Left colon (tissue), 2 donors: ENCODE results near the gene UTS2R. TPM values are rescaled to one million over a fixed set of nuclear protein-coding genes. Genes with fewer than 3 reads are reported as not detected.

Source experiments
- ATAC-seq: fragments of 200-7000 bp; cut with Tn5 transposase; one replicate; pipeline ENCODE4 v1.9.1; 2020; ENCODE audit warnings: mild to moderate bottlenecking, moderate library complexity
- DNase-seq, 2 donors: peaks; one replicate each; pipeline ENCODE4 v3.0.0-alpha.2; 2020
- intact Hi-C, 2 donors: fragments of 100-400 bp; cut with DNase I in 1 of 2; cut with micrococcal nuclease in 1 of 2; formaldehyde crosslinking; loops; one replicate each; pipeline versions ENCODE4 v1.11.2 to v1.14.0; 2022; cut with DNase I, micrococcal nuclease
- total RNA-seq, 2 donors: library from RNA; stranded (reverse); fragmentation: NEBNext Ultra II Directional; extraction: Animal tissue kit (Norgen Biotek cat#: 25700); gene quantifications; one replicate each; pipeline ENCODE4 v1.2.1, GENCODE V29; 2021
- donor health status: DM: no; HTN: no; CAD: no.
- donor health status: DM: yes; HTN: yes; CAD: no.

The UTS2R gene
- total RNA-seq, 2 donors from 2014 or later = not detected

DNA sequence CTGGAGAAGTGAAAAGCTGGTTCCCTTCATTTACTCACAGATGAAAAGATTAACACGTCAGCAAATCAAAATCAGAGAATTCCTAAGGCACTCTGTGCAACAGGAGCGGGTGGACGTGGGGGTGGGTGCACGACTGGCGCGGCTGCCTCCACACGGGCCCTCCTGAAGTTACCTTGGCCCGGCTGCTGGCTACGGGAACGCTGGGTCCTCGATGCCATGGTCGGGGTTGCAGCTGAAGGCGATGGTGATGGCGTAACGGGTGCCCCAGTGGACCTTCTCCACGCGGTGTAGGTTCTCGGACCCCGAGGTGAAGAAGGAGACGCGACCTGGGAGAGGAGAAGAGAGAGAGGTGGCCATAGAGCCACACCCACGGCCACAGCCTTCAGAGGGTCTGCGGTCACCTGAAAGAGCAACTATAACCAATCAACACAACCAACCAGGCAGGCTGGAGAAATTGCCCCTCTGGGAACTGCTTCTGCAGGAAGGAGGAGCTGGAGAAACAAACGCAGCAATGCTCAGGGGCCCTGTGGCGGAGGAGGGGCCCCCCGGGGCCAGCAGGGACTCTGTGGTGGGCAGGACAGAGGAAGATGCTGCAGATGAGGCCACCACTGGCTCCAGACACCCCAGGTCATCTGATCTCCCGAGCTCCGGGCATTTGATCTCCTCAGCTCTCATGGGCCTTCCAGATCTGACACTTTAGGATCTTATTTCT lies 20.8 kb downstream of the UTS2R start:
- no peak for ATAC-seq
- DNase-seq = no peak
- intact Hi-C loops = no loop called here

DNA sequence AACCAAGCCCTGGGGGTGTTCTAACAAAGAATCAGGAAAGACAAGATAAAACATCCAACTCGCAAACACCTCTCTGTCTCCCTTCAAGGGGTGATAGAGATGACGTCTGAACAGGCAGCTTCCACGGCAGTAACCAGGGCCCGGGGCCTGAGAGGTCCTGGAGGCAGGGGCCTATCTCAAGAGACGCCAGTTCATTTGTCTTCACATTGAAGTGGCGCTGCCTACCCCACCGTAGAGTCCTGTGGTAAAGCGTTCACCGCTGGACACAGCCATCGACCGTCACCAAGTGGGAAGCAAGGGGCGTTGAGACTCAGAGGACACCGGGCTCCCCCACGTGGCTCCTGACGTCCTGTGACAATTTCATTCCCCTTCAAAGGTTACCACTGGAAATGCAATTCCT lies 21.4 kb downstream of the UTS2R start:
- intact Hi-C loops = no loop called here
- DNase-seq = no peak
- ATAC-seq = no peak

DNA sequence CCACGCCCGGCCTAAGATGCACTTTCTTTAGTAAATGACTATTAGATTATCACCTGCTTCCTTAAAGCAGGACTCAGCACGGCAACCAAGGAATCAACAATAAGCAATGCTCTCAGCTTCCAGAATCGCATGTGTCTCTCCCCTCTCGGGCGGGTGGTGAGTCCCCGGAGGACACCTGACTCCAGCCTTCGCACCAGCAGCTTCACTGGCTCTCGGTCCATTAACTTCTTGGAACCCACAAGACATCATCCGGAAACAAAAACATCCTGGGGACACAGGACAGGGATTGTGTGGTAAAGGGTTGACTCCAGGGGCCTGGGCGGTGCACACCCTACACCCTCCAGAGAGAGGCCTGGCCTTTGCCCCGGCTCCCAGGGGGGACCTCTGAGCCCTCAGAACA lies 22.7 kb downstream of the UTS2R start:
- ATAC-seq (no peak), DNase-seq (no peak)
- intact Hi-C loops = no loop called here

DNA sequence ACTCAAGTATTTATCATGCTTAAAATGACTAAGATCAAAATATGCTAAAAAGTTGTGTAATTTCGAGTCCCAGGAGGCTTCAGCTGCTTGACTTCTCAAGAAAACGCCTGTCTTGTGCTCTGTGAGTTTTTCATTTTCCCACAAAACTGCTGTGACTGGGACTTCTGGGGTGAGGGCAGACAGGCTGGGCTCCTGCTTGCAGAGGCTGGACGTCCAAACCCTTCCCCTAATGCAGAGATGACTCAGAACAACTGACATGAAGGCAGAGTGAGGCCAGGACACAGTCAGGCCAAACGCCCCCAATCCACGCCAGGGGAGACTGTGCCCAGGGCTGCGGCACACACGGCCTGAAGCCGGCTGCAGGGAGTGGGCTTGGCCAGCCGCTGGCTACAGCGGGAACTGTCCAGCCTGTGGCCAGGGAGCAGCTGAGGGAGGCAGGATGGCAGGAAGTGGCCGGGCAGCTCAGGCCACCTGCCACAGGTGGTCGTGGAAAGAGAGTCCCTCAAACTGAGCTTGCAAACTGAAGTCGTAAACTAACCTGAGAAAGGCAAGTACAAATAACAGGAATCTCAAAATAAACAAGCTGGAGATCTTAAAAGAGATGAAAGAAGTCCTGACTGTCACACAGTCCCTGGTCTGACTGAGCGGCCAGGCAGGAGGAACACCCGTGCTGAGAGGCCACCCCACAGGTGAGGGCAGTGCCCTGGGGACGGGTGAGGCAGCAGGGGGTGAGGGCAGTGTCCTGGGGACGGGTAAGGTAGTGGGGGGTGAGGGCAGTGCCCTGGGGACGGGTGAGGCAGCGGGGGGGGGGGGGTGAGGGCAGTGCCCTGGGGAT lies 25.3 kb downstream of the UTS2R start:
- no peak for DNase-seq
- intact Hi-C loops = no loop called here
- no peak for ATAC-seq

DNA sequence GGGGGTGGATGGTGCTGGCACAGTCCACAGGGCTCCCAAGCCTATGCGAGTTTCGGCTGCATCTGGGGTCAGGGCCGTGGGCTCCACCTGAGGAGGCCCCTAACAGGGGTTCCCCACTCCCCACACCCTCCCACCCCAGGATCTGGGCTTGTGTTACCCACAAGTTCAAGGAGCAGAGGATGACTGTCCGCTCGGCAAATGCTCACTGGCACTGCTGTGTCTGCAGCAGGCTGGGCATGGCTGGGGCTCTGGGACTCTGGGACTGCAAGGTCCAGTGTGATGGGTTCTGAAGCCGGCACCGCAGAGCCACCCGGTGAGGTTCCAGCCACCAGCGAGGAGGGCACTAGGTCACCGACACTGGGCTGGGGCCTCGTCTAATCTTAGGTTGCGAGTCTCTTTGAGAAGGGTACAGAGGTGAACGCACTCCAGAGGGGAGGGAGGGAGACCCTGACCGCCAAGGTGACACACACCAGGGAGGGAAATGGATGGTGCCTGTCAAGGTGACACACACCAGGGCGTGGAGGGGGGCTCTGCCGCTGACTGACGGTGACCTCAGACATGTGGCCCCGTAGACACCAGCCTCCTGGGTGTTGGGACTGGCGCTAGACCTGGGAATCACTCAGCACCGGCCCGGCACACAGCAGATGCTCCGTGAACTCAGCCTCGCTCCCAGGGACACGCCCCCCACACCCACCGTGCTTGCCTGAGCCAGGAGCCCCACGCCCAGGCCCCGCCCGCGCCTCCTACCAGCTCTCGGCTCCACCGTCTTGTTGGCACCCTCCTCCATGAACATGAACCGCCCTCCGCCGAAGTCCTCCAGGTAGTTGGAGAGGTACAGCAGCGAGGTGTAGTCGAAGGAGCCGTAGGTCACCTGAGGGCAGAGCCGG lies 26.1 kb downstream of the UTS2R start:
- DNase-seq (peak in 1 of 2 donors; percentile 47), ATAC-seq (peak; percentile 74)
- intact Hi-C loops = no loop called here

DNA sequence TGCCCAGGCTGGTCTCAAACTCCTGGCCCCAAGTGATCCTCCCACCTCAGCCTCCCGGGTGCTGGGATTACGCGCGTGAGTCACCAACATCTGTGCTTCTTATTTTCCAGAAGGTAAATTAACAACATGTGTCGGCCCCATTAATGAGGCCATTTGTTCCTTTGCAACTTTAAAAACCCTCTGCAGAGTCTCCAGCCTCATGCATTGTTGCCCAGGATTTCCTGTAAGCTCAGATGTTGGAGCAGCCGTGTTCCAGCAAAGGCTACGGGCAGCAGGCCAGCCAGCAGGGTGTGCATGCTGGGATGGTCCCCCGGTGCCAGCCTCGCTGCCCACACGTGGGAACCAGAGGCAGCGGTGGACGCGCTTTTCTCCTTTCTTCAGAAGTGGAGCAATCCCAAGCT lies 27.5 kb downstream of the UTS2R start:
- ATAC-seq (no peak), DNase-seq (no peak)
- intact Hi-C loops = no loop called here

DNA sequence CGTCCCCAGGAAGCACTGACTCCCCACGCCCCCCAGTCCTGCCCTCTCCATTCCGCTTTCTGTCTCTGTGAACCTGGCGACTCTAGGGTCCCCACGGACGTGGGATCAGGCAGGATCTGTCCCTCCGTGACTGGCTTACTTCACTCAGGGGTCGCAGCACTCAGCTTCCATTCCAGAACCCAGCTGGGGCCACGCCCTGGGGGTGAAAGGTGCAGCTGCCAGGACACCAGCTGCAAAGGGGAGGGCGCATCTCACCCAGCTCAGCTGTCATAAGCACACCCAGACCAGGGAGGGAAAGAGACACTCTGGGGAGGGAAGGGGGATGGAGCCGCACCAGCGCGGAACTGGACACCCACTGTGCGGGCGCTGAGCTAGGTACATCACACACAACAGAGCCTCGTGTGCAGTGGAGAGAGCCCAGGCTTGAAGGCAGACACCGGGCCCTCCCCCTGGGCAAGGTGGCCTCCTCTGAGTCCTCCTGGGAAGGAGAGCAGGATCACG lies 28.1 kb downstream of the UTS2R start:
- DNase-seq (no peak), ATAC-seq (no peak)
- intact Hi-C loops = no loop called here

DNA sequence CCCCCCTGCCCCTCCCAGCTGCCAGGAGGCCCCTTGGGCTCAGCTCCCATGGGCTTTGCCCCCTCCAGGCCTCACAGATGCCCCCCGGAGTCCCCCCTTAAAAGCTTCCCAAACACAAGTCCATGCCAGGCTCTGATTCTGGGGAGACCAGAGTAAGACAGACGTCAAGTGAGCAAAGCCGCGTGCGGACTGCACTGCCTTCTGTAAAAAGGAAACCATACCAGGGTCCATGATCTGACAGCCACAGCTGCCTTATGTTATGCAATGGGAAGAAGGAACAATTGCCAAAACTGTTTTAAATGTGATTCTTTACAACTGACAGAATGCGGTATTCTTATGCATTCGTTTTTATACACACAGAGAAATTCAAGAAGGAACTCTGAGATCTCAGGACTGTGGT lies 28.6 kb downstream of the UTS2R start:
- intact Hi-C loops = no loop called here
- DNase-seq (no peak), ATAC-seq (no peak)

DNA sequence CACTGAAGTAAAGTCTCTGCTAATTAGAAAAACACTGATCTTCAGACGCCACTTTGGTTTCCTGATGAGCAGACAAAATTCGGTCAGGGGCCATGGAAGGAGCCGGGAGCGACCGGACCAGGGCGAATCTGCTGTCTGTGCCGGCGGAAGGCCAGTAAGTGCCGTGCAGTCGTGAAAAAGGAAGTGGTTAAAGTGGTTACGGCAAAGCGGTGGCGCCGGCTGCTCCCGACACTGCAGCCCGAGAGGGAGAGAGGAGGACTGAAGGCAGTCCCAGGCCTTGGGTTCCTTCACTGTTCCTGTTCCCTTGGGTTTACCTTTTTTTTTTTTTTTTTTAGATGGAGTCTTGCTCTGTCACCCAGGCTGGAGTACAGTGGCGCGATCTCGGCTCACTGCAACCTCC lies 29.3 kb downstream of the UTS2R start:
- DNase-seq = peak; percentile 52 to 56
- peak; percentile 29 for ATAC-seq
- intact Hi-C loops = no loop called here

DNA sequence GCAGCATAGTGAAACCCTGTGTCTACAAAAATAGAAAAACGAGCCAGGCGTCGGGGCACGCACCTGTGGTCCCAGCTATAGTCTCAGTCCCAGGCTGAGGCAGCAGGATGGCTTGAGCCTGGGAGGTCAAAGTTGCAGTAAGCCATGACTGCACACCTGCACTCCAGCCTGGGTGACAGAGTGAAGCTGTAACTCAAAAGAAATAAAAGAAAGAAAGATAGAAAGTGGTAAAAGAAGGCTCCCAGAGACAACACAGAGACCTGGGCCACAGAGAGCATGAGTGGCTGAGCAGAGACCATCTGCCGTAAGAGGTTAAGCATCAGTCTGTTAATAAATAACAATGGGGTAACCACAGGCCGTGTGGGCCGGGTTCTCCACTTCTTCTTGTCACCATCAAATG lies 31.3 kb downstream of the UTS2R start:
- intact Hi-C loops = no loop called here
- ATAC-seq = no peak

DNA sequence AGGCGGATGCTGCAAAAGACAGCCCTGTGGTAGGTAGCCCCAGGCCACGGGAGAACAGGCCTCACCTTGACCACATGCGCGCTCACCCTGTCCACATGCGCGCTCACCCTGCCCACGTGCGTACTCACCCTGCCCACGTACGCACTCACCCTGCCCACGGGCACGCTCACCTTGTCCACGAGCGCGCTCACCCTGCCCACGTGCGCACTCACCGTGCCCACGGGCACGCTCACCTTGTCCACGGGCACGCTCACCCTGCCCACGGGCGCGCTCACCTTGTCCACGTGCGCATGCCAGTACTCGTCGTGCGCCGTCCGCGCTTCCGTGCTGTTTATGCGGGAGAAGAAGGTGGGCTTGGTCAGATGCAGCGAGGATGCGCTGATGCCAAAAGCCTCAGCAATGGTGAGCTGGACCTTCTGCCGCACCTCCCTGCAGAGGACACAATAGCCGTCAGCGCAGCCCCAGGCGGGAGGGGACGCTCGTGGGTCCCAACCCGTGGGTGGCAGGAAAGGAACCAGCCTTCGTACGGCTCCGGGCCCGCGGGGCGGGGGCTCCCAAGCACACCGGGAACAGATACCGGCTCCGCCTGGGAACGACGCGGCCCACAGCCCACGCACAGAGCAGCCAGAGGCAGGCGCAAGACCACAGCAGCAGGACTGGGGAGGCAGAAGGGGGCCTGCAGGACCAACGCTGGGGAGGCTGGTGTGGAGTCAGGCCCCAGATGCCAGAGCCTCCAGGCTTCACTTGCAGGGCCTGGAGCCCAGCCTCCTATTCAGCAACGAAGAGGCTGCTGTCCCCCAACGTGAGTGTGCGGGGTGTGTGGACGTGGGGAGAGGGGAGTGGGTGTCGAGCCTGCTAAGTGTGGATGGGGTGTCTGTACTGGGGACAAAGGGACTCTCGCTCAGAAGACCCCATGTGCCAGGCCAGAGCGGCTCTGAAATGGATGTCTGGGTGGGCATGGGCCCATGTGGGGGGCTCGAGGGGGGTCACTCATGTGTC lies 32.4 kb downstream of the UTS2R start:
- ATAC-seq = no peak
- no peak for DNase-seq
- intact Hi-C loops = no loop called here

More for the DNA sequence above, 31.3 kb downstream of the UTS2R start:
- DNase-seq = no peak

DNA sequence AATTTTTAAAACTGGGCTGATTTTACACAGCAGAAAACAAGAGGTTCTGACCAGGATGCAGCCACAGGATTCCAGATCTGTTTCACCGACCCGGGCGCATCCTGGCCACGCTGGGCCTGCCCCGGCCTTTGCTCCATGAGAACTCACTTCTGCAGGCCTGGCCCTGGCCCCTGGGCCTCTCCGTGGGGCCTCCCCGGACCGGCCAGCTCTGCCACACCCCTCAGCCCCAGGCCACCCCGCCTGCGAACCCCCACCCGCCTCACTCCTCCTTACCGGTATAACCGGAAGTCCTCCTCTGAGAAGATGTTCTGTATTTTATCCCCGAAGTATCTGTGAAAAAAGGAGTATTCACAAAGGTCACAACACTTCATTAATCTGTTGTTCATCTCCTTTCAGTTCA lies 33.5 kb downstream of the UTS2R start:
- no peak for ATAC-seq
- no peak for DNase-seq
- intact Hi-C loops = no loop called here

DNA sequence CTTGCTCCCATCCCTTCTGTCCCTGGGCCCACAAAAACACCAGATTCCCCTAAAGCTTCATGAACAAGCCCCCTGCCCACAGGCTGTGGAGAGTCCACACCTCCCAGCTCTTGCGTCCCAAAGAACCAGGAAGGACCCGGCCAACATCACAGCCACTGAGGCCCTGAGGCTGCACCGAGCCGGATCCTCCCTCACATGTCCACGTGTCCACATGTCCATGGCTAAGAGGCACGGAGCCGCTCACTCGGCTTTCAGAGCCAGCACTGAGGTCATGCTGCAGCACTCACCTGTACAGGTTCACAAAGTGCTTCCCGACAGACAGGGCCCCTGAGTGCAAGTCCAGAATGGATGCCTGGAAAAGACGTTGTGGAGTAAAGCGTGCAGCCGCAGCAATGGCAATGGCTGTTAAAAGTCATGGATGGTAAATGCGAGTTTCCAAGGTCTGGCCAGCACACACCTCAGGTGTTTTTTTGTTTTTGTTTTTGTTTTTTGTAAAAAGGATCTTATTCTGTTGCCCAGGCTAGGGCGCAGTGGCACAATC lies 34.6 kb downstream of the UTS2R start:
- no peak for DNase-seq
- ATAC-seq = no peak
- intact Hi-C loops = no loop called here

DNA sequence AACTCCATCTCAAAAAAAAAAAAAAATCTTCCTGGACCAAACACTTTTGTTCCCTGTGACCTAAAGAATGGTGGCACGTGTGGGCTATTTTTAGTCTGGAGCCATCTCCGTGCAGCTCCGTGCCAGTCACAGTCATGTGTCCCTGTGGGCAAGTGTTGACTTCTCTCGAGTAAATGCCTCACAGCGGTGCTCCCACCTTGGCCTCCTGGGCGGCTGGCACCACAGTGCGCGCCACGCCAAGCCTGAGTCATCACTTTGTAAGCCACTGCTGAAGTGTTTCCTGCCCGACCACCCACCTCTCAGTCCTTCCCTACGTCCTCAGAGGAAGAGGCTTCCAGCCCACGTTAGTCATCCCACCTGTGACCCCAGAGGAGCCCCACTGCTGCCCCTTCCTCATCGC lies 35.7 kb downstream of the UTS2R start:
- DNase-seq (no peak), ATAC-seq (no peak)
- intact Hi-C loops = no loop called here

DNA sequence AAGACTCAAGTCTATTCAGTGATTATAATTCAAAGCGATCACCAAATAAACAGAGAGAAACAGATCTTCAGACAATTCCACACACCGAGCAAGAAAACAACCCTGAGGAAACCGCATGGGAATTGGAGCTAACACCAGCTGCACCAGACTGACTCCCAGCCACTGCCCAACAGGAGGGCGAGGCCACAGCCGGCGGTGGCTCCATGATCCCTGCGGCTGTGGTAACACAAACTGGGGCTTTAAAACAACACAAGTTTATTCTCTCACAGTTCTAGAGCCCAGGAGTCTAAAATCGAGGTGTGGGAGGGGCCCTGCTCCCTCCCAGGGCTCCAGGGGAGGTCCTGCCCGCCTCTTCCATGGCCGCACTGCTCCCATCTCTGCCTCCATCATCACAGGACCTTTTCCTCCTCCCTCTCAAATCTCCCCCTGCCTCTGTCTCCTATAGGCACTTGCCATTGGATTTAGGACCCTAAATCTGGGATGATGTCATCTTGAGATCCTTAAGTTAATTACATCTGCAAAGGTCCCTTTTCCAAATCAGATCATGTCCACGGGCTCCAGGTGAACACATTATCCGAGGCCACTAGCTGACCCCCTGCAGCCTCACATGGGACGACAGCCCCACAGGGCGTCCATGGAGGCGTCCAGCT lies 36.8 kb downstream of the UTS2R start:
- ATAC-seq (no peak), DNase-seq (no peak)
- intact Hi-C loops = no loop called here

DNA sequence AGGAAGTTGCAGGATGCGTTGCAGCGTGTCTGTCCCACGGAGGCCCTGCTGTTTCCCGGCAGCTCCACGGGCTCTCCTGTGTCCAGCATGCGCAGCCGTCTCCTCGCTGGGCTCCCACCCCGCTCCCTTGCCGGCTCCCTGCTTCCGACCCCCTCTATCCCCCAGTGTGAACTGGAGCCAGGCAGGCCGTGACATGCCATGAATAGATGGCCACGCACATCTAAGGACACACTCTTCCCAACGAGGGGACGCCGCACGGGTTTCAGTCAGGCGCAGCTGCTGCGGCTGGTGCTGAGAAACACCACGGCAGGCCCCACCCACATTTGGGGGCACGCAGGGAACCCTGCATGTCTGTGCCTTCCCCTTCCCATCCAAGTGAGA lies 37.4 kb downstream of the UTS2R start:
- ATAC-seq (no peak), DNase-seq (no peak)
- intact Hi-C loops = no loop called here

DNA sequence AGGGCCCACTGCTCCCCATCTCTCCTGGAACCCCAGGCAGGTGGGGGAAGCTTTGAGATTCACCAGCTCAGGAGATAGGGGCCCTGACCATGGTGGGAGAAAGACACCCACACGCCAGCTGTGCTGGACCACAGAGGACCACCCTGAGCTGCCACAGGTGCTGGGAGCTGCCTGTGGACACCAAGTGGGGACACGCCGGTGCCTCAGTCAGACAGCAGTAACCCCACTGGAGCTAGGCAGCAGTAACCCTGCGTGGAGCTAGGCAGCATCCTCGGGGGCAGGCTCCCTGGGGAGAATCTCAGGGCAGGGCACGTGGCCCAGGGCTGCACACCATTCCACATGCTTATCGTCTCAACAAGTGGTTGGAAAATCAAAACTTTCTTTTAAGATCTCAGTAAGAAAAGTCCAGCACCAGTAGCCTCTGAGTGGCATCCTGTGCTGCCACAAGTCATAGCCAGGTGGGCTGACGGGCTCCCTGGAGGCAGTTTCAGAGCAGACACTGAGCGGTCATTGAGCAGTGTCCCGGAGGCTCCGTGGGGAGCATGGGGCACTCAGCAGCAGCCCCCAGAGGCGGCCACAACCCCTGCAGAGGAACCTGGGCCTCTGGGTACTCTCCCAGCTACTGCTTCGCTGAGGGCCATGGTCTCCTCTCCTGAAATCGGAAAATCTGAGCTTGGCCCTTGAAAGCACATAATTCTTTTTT lies 38.6 kb downstream of the UTS2R start:
- ATAC-seq = no peak
- intact Hi-C loops = loop anchor here (5.0 kb wide), 2 partner anchors 53 to 58 kb away; partner anchors contain the start of gene TEX19 (in 1 of the 2)
- DNase-seq = no peak
